ENCODE data around the gene ANKRD6. TPM values are rescaled to one million over a fixed set of nuclear protein-coding genes. Genes with fewer than 3 reads are reported as not detected.

Gene ANKRD6
- total and polyA plus RNA-seq, 8 donors: 6.3 to 14.7 (median 9.6) TPM

- peaks cover 5 to 79% (median 16%) of the 10 kb centered on the region in 3 donors for H3K36me3 ChIP-seq
- FAIRE-seq (no peak), DNase-seq (no peak)
Observed at GRCh38 chr6:89680551-89680950, 247.6 kb downstream of the ANKRD6 start.

DNA sequence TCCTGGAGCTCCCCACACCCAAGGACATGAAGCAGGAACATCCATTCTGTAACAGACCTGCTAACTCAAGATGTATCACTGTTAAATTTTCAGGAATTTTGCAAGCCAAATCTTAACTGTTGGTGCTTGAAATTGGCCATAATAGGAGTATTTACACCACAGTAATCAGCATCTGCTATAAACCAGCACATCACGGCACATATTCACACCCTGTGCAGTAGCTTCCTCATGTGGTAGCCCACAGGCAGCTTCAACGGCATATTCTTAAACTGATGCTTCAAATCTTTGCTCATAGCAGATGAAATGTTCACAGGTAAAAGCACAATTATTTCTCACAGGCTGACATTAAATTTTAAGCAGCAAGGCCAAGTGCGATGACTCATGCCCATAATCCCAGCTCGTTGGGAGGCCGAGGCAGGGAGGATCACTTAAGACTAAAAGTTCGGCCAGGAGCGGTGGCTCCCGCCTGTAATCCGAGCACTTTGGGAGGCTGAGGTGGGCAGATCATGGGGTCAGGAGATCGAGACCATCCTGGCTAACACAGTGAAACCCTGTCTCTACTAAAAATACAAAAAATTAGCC lies 249.1 kb downstream of the ANKRD6 start:
- no peak for DNase-seq
- no peak for FAIRE-seq
- Histone ChIP-seq H3K4me3 (no peak overlapping the region), H3K9me3 (no peaks in the 10 kb centered on the region), H3K36me3 (peaks cover 5 to 79% (median 18%) of the 10 kb centered on the region in 3 donors), H3K27ac (no peak overlapping the region), H3K27me3 (no peaks in the 10 kb centered on the region), H3K4me1 (no peaks in the 10 kb centered on the region)
- intact Hi-C loops (cut with DNase I): no loop called here
- no peak for TF ChIP-seq CTCF (IDR thresholded peaks at IDR 0.05)
- 96 to 99% methylated on average over 10 of the region's 10 CpGs for WGBS, 2 donors
- ATAC-seq: no peak

More at GRCh38 chr6:89680551-89680950, 247.6 kb downstream of the ANKRD6 start:
- Histone ChIP-seq H3K9me3 (no peaks in the 10 kb centered on the region), H3K27me3 (no peaks in the 10 kb centered on the region), H3K4me3 (no peak overlapping the region), H3K27ac (no peak overlapping the region), H3K4me1 (no peaks in the 10 kb centered on the region)
- intact Hi-C loops (cut with DNase I): no loop called here
- no peak for ATAC-seq
- TF ChIP-seq CTCF (IDR thresholded peaks at IDR 0.05): no peak
- WGBS, 2 donors: 83 to 86% methylated on average over 7 of the region's 7 CpGs

- ATAC-seq (no peak), FAIRE-seq (no peak), DNase-seq (no peak)
- H3K36me3 ChIP-seq: peaks cover 5 to 79% (median 18%) of the 10 kb centered on the region in 3 donors
- no peak overlapping the region for H3K27ac ChIP-seq
- intact Hi-C loops (cut with DNase I): no loop called here
- no peak for TF ChIP-seq CTCF (IDR thresholded peaks at IDR 0.05)
- H3K4me1 ChIP-seq: no peaks in the 10 kb centered on the region
- no peak overlapping the region for H3K4me3 ChIP-seq
- no peaks in the 10 kb centered on the region for H3K9me3 ChIP-seq
- 95 to 100% methylated on average over 1 of the region's 1 CpG for WGBS, 2 donors
- H3K27me3 ChIP-seq: no peaks in the 10 kb centered on the region
Observed at GRCh38 chr6:89682991-89683390, 250.0 kb downstream of the ANKRD6 start.

Other genes starting within 250 kb of the ANKRD6 start
- not detected for gene GABRR1, start 215.8 kb upstream of the ANKRD6 start, total RNA-seq
- under 1 TPM in 1 of 2 donors, not detected in 1; 0.02 TPM for gene GABRR1, start 215.8 kb upstream of the ANKRD6 start, polyA plus RNA-seq
- gene GABRR2, start 117.9 kb upstream of the ANKRD6 start, total RNA-seq: under 1 TPM in 5 of 6 donors, not detected in 1; 0.14 to 0.75 (median 0.31) TPM
- gene GABRR2, start 117.9 kb upstream of the ANKRD6 start, polyA plus RNA-seq: under 1 TPM; 0.23 to 0.27 TPM
- gene UBE2J1, start 80.4 kb upstream of the ANKRD6 start, total RNA-seq: 10 to 100 TPM; 22.0 to 33.7 (median 29.9) TPM
- gene UBE2J1, start 80.4 kb upstream of the ANKRD6 start, polyA plus RNA-seq: 10 to 100 TPM; 15.0 to 18.7 TPM
- gene RRAGD, start 20.9 kb upstream of the ANKRD6 start, total RNA-seq: 10 to 100 TPM in 4 of 6 donors, 1 to 10 TPM in 2; 7.6 to 15.4 (median 12.1) TPM
- 1 to 10 TPM; 2.8 to 6.2 TPM for gene RRAGD, start 20.9 kb upstream of the ANKRD6 start, polyA plus RNA-seq
- 10 to 100 TPM; 11.5 to 17.6 (median 16.0) TPM for gene LYRM2, start 205.6 kb downstream of the ANKRD6 start, total RNA-seq
- gene LYRM2, start 205.6 kb downstream of the ANKRD6 start, polyA plus RNA-seq: 10 to 100 TPM in 1 of 2 donors, 1 to 10 TPM in 1; 6.5 to 16.0 TPM